GM12873 (cell line): ENCODE data around the gene SUGCT.

Experiments used
- CTCF ChIP-seq: IDR thresholded peaks from 2 replicates; pipeline ENCODE4 v1.5.1; 2012; ENCODE audit warnings: low read depth, mild to moderate bottlenecking, moderate library complexity, low read length, control low read depth; ENCODE audit not compliant: insufficient read depth; ENCODE audit errors: missing control alignments

Gene SUGCT

GRCh38 chr7:40859965-40860543 is 725.2 kb downstream of the SUGCT start:
- TF ChIP-seq CTCF: no peak

GRCh38 chr7:40865441-40866233 is 730.8 kb downstream of the SUGCT start:
- TF ChIP-seq CTCF: no peak

GRCh38 chr7:40866601-40867000 is 731.8 kb downstream of the SUGCT start:
- TF ChIP-seq CTCF: no peak

GRCh38 chr7:40870108-40870507 is 735.3 kb downstream of the SUGCT start:
- TF ChIP-seq CTCF: no peak

- TF ChIP-seq CTCF: no peak
These were observed 738.4 kb downstream of the SUGCT start for GRCh38 chr7:40873248-40873647.

GRCh38 chr7:40874756-40875155 is 740.0 kb downstream of the SUGCT start:
- TF ChIP-seq CTCF: no peak

- TF ChIP-seq CTCF: no peak
These were observed 741.8 kb downstream of the SUGCT start for GRCh38 chr7:40876601-40877000.
